Smooth muscle cell (in vitro differentiated cells): Measurements from ENCODE around the gene STRN3. TPM values are rescaled to one million over a fixed set of nuclear protein-coding genes. Genes with fewer than 3 reads are reported as not detected.

Experiments
- DNase-seq: peaks from one replicate; lab custom pipeline; 2025; ENCODE audit not compliant: unreplicated experiment; lab: John Stamatoyannopoulos, UW
- H2AFZ ChIP-seq: fragments of 200-600 bp; sonication (generic); 2 replicates; pipeline ENCODE4 v1.6.0; 2016; ENCODE audit warnings: antibody characterized with exemption, low read depth, mild to moderate bottlenecking
- H3F3A ChIP-seq: fragments of 200-600 bp; sonication (generic); 2 replicates; pipeline ENCODE4 v1.6.0; 2017; ENCODE audit warnings: antibody characterized with exemption, low read depth
- H3K27ac ChIP-seq: fragments of 200-600 bp; sonication (generic); 2 replicates; pipeline ENCODE4 v1.5.1; 2016; ENCODE audit warnings: low read depth, mild to moderate bottlenecking
- H3K27me3 ChIP-seq: fragments of 200-600 bp; sonication (generic); 2 replicates; pipeline ENCODE4 v1.6.1; 2016; ENCODE audit warnings: low read depth, mild to moderate bottlenecking
- H3K36me3 ChIP-seq: fragments of 200-600 bp; sonication (generic); 2 replicates; pipeline ENCODE4 v1.5.1; 2016; ENCODE audit warnings: low read depth
- H3K4me1 ChIP-seq: fragments of 200-600 bp; sonication (generic); 2 replicates; pipeline ENCODE4 v1.5.1; 2016; ENCODE audit warnings: low read depth
- H3K4me2 ChIP-seq: fragments of 200-600 bp; sonication (generic); 2 replicates; pipeline ENCODE4 v1.6.0; 2016; ENCODE audit warnings: mild to moderate bottlenecking
- H3K4me3 ChIP-seq: fragments of 200-600 bp; sonication (generic); 2 replicates; pipeline ENCODE4 v1.5.1; 2016; ENCODE audit warnings: mild to moderate bottlenecking
- H3K79me2 ChIP-seq: fragments of 200-600 bp; sonication (generic); 2 replicates; pipeline ENCODE4 v1.6.0; 2016; ENCODE audit warnings: low read depth, mild to moderate bottlenecking
- H3K9ac ChIP-seq: fragments of 200-600 bp; sonication (generic); 2 replicates; pipeline ENCODE4 v1.6.0; 2016; ENCODE audit warnings: low read depth
- H3K9me3 ChIP-seq: fragments of 200-600 bp; sonication (generic); replicated peaks from 2 replicates; pipeline ENCODE4 v1.5.1; 2016; ENCODE audit warnings: low read depth
- H4K20me1 ChIP-seq: fragments of 200-600 bp; sonication (generic); 2 replicates; pipeline ENCODE4 v1.6.0; 2016; ENCODE audit warnings: low read depth
- CTCF ChIP-seq: fragments of 200-600 bp; sonication (generic); IDR thresholded peaks from 2 replicates; pipeline ENCODE4 v1.5.1; 2017; ENCODE audit warnings: borderline replicate concordance, mild to moderate bottlenecking, antibody characterized with exemption; ENCODE audit not compliant: insufficient read depth, poor library complexity, severe bottlenecking
- WGBS: methylation state at CpG from one replicate; pipeline ENCODE4 v1.1.7; 2016; ENCODE audit warnings: low lambda C conversion rate; 5-methylcytosine and 5-hydroxymethylcytosine counted together
- polyA plus RNA-seq: library from polyadenylated mRNA; unstranded; fragments of >200 nt; fragmentation: Nextera tagmentation; extraction: Ambion mirVana; gene quantifications from 2 replicates; pipeline ENCODE4 v1.2.1, GENCODE V29; 2016
- total RNA-seq: library from RNA; depleted of rRNA; stranded (reverse); fragments of >200 nt; gene quantifications from 2 replicates; pipeline ENCODE4 v1.2.3, GENCODE V29; 2014

Gene STRN3
- total and polyA plus RNA-seq, 2 experiments from 2014 or later, result 6.8 to 43.6 TPM

GRCh38 chr14:31060253-31060875 lies 34.2 kb upstream of the STRN3 start:
- 58% methylated on average over 6 of the region's 6 CpGs for whole genome bisulfite sequencing

GRCh38 chr14:31059152-31059924 lies 33.2 kb upstream of the STRN3 start:
- H2AFZ ChIP-seq, result no peak overlapping the region

More at GRCh38 chr14:31060253-31060875, 34.2 kb upstream of the STRN3 start:
- no peak for DNase-seq
- H3K9me3 ChIP-seq, result no peaks in the 10 kb centered on the region
- H3K36me3 ChIP-seq, result no peaks in the 10 kb centered on the region
- H3K27ac ChIP-seq, result no peak overlapping the region
- H3F3A ChIP-seq, result no peaks in the 10 kb centered on the region
- H3K79me2 ChIP-seq, result no peaks in the 10 kb centered on the region
- no peak overlapping the region for H2AFZ ChIP-seq
- H3K4me1 ChIP-seq, result peaks cover 19% of the 10 kb centered on the region
- no peak overlapping the region for H3K4me3 ChIP-seq
- peaks cover 18% of the 10 kb centered on the region for H4K20me1 ChIP-seq
- H3K9ac ChIP-seq, result no peak overlapping the region
- H3K27me3 ChIP-seq, result no peaks in the 10 kb centered on the region
- no peak for TF ChIP-seq CTCF
- peak overlapping the region; percentile 10 for H3K4me2 ChIP-seq

GRCh38 chr14:31057701-31058364 lies 31.7 kb upstream of the STRN3 start:
- Histone ChIP-seq H3K27ac (no peak overlapping the region), H3K79me2 (no peaks in the 10 kb centered on the region), H3K27me3 (no peaks in the 10 kb centered on the region), H3K4me2 (no peak overlapping the region), H2AFZ (no peak overlapping the region), H3K36me3 (no peaks in the 10 kb centered on the region), H3K4me3 (no peak overlapping the region), H3K4me1 (peaks cover 19% of the 10 kb centered on the region), H4K20me1 (peaks cover 22% of the 10 kb centered on the region), H3K9ac (no peak overlapping the region), H3K9me3 (no peaks in the 10 kb centered on the region), H3F3A (no peaks in the 10 kb centered on the region)
- DNase-seq, result no peak
- WGBS, result 95% methylated on average over 12 of the region's 12 CpGs
- no peak for TF ChIP-seq CTCF

More at GRCh38 chr14:31059152-31059924, 33.2 kb upstream of the STRN3 start:
- Histone ChIP-seq H3K4me3 (no peak overlapping the region), H3K9me3 (no peaks in the 10 kb centered on the region), H3F3A (no peaks in the 10 kb centered on the region), H3K79me2 (no peaks in the 10 kb centered on the region), H3K4me1 (peaks cover 19% of the 10 kb centered on the region), H3K27ac (peak overlapping the region; percentile 40), H3K36me3 (no peaks in the 10 kb centered on the region), H4K20me1 (peaks cover 22% of the 10 kb centered on the region), H3K27me3 (no peaks in the 10 kb centered on the region), H3K4me2 (peak overlapping the region; percentile 64), H3K9ac (no peak overlapping the region)
- no peak for DNase-seq
- 28% methylated on average over 1 of the region's 1 CpG for WGBS
- no peak for TF ChIP-seq CTCF
